WTC11 (cell line): ENCODE results near the gene BEND4. TPM values are rescaled to one million over a fixed set of nuclear protein-coding genes. Genes with fewer than 3 reads are reported as not detected.

ENCODE experiments used
- ATF6 ChIP-seq: sonication (generic); formaldehyde crosslinking; IDR thresholded peaks from 2 replicates; pipeline ENCODE4 v1.8.1; 2023; ENCODE audit warnings: mild to moderate bottlenecking, missing genetic modification reagents
- PRRX2 ChIP-seq: fragments of 250-450 bp; sonication (Bioruptor Pico); IDR thresholded peaks from 2 replicates; pipeline ENCODE4 v1.8.0; 2021; ENCODE audit warnings: mild to moderate bottlenecking
- total RNA-seq: library from RNA; stranded (reverse); gene quantifications from 3 replicates; pipeline ENCODE4 v1.2.3, GENCODE V29; 2021

Gene BEND4
- total RNA-seq, 1 experiment from 2014 or later: 40.0 TPM

- TF ChIP-seq ATF6 (CRISPR knock-in tag): no peak
- no peak for TF ChIP-seq PRRX2 (CRISPR knock-in tag)
Measured at GRCh38 chr4:42066402-42066801, 86.1 kb downstream of the BEND4 start (continued).

Other genes starting within 250 kb of the BEND4 start
- 80.8 to 82.4 TPM (median 81.4 TPM) in 3 replicates for gene TMEM33, start 217.2 kb downstream of the BEND4 start, total RNA-seq
- 0.09 to 0.31 TPM (median 0.14 TPM) in 3 replicates for gene DCAF4L1, start 170.9 kb downstream of the BEND4 start, total RNA-seq
- gene SLC30A9, start 162.1 kb downstream of the BEND4 start, total RNA-seq: 66.0 to 72.2 TPM (median 70.1 TPM) in 3 replicates
- gene SHISA3, start 244.8 kb upstream of the BEND4 start, total RNA-seq: 5.6 to 6.0 TPM (median 5.7 TPM) in 3 replicates